ENCODE data around the gene ADIPOR2.

DNA sequence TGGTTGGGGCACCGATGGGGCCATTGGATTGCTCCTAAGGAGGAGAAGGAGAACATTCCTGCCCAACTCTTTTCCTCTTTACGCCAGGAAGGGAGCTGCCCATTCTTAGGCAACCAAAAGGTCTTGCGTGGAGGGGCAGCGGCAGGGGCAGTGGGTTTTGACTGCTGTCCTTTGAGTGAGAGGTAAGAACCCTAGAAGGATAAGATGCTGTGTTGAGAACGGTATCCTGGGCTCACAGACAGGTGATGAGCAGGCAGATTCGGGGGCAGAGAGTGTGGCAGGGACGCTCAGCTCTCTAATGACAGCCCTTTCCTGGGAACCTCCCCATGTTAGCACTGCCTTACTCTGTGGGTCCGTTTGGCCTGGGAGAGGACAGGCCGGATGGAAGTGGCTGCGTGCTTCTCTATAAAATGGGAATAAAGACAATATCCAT, 142.7 kb downstream of the ADIPOR2 start:
- TF ChIP-seq, protein P1, sequence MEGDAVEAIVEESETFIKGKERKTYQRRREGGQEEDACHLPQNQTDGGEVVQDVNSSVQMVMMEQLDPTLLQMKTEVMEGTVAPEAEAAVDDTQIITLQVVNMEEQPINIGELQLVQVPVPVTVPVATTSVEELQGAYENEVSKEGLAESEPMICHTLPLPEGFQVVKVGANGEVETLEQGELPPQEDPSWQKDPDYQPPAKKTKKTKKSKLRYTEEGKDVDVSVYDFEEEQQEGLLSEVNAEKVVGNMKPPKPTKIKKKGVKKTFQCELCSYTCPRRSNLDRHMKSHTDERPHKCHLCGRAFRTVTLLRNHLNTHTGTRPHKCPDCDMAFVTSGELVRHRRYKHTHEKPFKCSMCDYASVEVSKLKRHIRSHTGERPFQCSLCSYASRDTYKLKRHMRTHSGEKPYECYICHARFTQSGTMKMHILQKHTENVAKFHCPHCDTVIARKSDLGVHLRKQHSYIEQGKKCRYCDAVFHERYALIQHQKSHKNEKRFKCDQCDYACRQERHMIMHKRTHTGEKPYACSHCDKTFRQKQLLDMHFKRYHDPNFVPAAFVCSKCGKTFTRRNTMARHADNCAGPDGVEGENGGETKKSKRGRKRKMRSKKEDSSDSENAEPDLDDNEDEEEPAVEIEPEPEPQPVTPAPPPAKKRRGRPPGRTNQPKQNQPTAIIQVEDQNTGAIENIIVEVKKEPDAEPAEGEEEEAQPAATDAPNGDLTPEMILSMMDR (IDR thresholded peaks at IDR 0.05): no peak
- no peak for TF ChIP-seq POLR2A (IDR thresholded peaks at IDR 0.05)

Data from testis (tissue), 2 donors.